Mammary epithelial cell (primary cell): ENCODE measurements around the gene CUX1.

Source experiments
- CTCF ChIP-seq, 2 donors: IDR thresholded peaks in 1 of 2; conservative IDR thresholded peaks in 1 of 2; 2 replicates each; pipeline ENCODE4 v1.5.1; 2011 to 2012; ENCODE audit warnings: inconsistent platforms in 2 of 2, low read length in 2 of 2, mild to moderate bottlenecking in 2 of 2, control low read depth in 1 of 2, low read depth in 1 of 2; ENCODE audit not compliant: insufficient read depth in 1 of 2; ENCODE audit errors: extremely low read depth in 1 of 2
- EZH2 ChIP-seq: IDR thresholded peaks from 2 replicates; pipeline ENCODE4 v1.6.1; 2012; ENCODE audit warnings: low read length, inconsistent platforms, borderline replicate concordance

- no peak for TF ChIP-seq CTCF (conservative IDR thresholded peaks at IDR 0.05 in 1 of 2, IDR thresholded peaks at IDR 0.05 in 1 of 2; ENCODE audit: extremely low read depth in 1 of 2, insufficient read depth in 1 of 2, low read depth in 1 of 2, low read length in 2 of 2)
- TF ChIP-seq EZH2, result no peak
Measured at GRCh38 chr7:102190776-102191350, 373.4 kb downstream of the CUX1 start.
